SJCRH30 (cell line): Measurements from ENCODE around the gene PPARG. TPM values are rescaled to one million over a fixed set of nuclear protein-coding genes. Genes with fewer than 3 reads are reported as not detected.

Source experiments
- DNase-seq, 2 experiments: peaks; one replicate each; pipeline ENCODE4 v3.0.0-alpha.2; 2015 to 2020
- H3K27ac ChIP-seq: fragments of 250-450 bp; sonication (Bioruptor Pico); 2 replicates; pipeline ENCODE4 v1.5.1; 2020; ENCODE audit warnings: mild to moderate bottlenecking, moderate library complexity
- H3K27me3 ChIP-seq: fragments of 250-450 bp; sonication (Bioruptor Pico); 2 replicates; pipeline ENCODE4 v1.5.1; 2020; ENCODE audit warnings: mild to moderate bottlenecking, moderate library complexity
- H3K36me3 ChIP-seq: fragments of 250-450 bp; sonication (Bioruptor Pico); 2 replicates; pipeline ENCODE4 v1.5.1; 2020; ENCODE audit warnings: mild to moderate bottlenecking, moderate library complexity
- H3K4me1 ChIP-seq: fragments of 250-450 bp; sonication (Bioruptor Pico); 2 replicates; pipeline ENCODE4 v1.5.1; 2020; ENCODE audit warnings: mild to moderate bottlenecking, moderate library complexity
- H3K4me3 ChIP-seq: fragments of 250-450 bp; sonication (Bioruptor Pico); 2 replicates; pipeline ENCODE4 v1.5.1; 2020; ENCODE audit warnings: mild to moderate bottlenecking, moderate library complexity
- H3K9me3 ChIP-seq: fragments of 250-450 bp; sonication (Bioruptor Pico); replicated peaks from 2 replicates; pipeline ENCODE4 v1.5.1; 2020; ENCODE audit warnings: mild to moderate bottlenecking, moderate library complexity
- total RNA-seq: library from RNA; depleted of rRNA; stranded (reverse); fragments of >200 nt; shearing (Covaris generic); gene quantifications from 2 replicates; pipeline ENCODE4 v1.2.3, GENCODE V29; 2014

Gene PPARG
- total RNA-seq, 1 experiment from 2014 or later, result 0.06 TPM

GRCh38 chr3:12289524-12289923 is 654 bp downstream of the PPARG start:
- no peak overlapping the region for H3K4me3 ChIP-seq

GRCh38 chr3:12292770-12293169 is 3.9 kb downstream of the PPARG start:
- Histone ChIP-seq H3K27me3 (no peaks in the 10 kb centered on the region), H3K9me3 (no peaks in the 10 kb centered on the region), H3K4me1 (no peaks in the 10 kb centered on the region), H3K36me3 (no peaks in the 10 kb centered on the region), H3K4me3 (no peak overlapping the region), H3K27ac (no peak overlapping the region)
- DNase-seq, result no peak

More at GRCh38 chr3:12289524-12289923, 654 bp downstream of the PPARG start:
- DNase-seq, result no peak
- H3K36me3 ChIP-seq, result no peaks in the 10 kb centered on the region
- no peaks in the 10 kb centered on the region for H3K9me3 ChIP-seq
- no peak overlapping the region for H3K27ac ChIP-seq
- no peaks in the 10 kb centered on the region for H3K4me1 ChIP-seq
- H3K27me3 ChIP-seq, result no peaks in the 10 kb centered on the region

- Histone ChIP-seq H3K36me3 (no peaks in the 10 kb centered on the region), H3K27ac (no peak overlapping the region), H3K4me3 (no peak overlapping the region), H3K9me3 (no peaks in the 10 kb centered on the region), H3K27me3 (0 out of 2 replicates have a peak, but pooled peaks cover 2% of the 10 kb centered on the region), H3K4me1 (no peaks in the 10 kb centered on the region)
- DNase-seq, result no peak
Measured at GRCh38 chr3:12294885-12295580, 6.2 kb downstream of the PPARG start.

- Histone ChIP-seq H3K4me3 (no peak overlapping the region), H3K4me1 (no peaks in the 10 kb centered on the region), H3K9me3 (no peaks in the 10 kb centered on the region), H3K36me3 (no peaks in the 10 kb centered on the region), H3K27me3 (0 out of 2 replicates have a peak, but pooled peaks cover 3% of the 10 kb centered on the region), H3K27ac (no peak overlapping the region)
- DNase-seq, result no peak
Measured at GRCh38 chr3:12296511-12296910, 7.6 kb downstream of the PPARG start.

- H3K36me3 ChIP-seq, result no peaks in the 10 kb centered on the region
- H3K4me1 ChIP-seq, result no peaks in the 10 kb centered on the region
- no peak for DNase-seq
Measured at GRCh38 chr3:12299026-12299425, 10.2 kb downstream of the PPARG start.

GRCh38 chr3:12300137-12300536 is 11.3 kb downstream of the PPARG start:
- Histone ChIP-seq H3K27ac (no peak overlapping the region), H3K9me3 (no peaks in the 10 kb centered on the region), H3K4me1 (no peaks in the 10 kb centered on the region), H3K36me3 (no peaks in the 10 kb centered on the region), H3K27me3 (0 out of 2 replicates have a peak, but pooled peaks cover 3% of the 10 kb centered on the region), H3K4me3 (no peak overlapping the region)
- DNase-seq, result no peak

More at GRCh38 chr3:12299026-12299425, 10.2 kb downstream of the PPARG start:
- no peaks in the 10 kb centered on the region for H3K9me3 ChIP-seq
- 0 out of 2 replicates have a peak, but pooled peaks cover 3% of the 10 kb centered on the region for H3K27me3 ChIP-seq
- no peak overlapping the region for H3K27ac ChIP-seq
- no peak overlapping the region for H3K4me3 ChIP-seq

GRCh38 chr3:12301031-12301430 is 12.2 kb downstream of the PPARG start:
- no peak for DNase-seq
- Histone ChIP-seq H3K4me3 (no peak overlapping the region), H3K27ac (no peak overlapping the region), H3K4me1 (no peaks in the 10 kb centered on the region), H3K36me3 (no peaks in the 10 kb centered on the region), H3K27me3 (0 out of 2 replicates have a peak, but pooled peaks cover 3% of the 10 kb centered on the region), H3K9me3 (no peaks in the 10 kb centered on the region)

GRCh38 chr3:12301513-12301912 is 12.6 kb downstream of the PPARG start:
- Histone ChIP-seq H3K4me1 (no peaks in the 10 kb centered on the region), H3K4me3 (no peak overlapping the region), H3K9me3 (no peaks in the 10 kb centered on the region), H3K27ac (no peak overlapping the region), H3K27me3 (0 out of 2 replicates have a peak, but pooled peaks cover 3% of the 10 kb centered on the region), H3K36me3 (no peaks in the 10 kb centered on the region)
- no peak for DNase-seq

- H3K9me3 ChIP-seq, result no peaks in the 10 kb centered on the region
- 0 out of 2 replicates have a peak, but pooled peaks cover 3% of the 10 kb centered on the region for H3K27me3 ChIP-seq
- DNase-seq, result no peak
- no peaks in the 10 kb centered on the region for H3K4me1 ChIP-seq
- H3K36me3 ChIP-seq, result no peaks in the 10 kb centered on the region
- H3K4me3 ChIP-seq, result no peak overlapping the region
- no peak overlapping the region for H3K27ac ChIP-seq
Measured at GRCh38 chr3:12302564-12302963, 13.7 kb downstream of the PPARG start.

- Histone ChIP-seq H3K27ac (no peak overlapping the region), H3K4me3 (no peak overlapping the region), H3K36me3 (no peaks in the 10 kb centered on the region), H3K9me3 (no peaks in the 10 kb centered on the region), H3K27me3 (0 out of 2 replicates have a peak, but pooled peaks cover 3% of the 10 kb centered on the region), H3K4me1 (no peaks in the 10 kb centered on the region)
- no peak for DNase-seq
Measured at GRCh38 chr3:12303534-12303933, 14.7 kb downstream of the PPARG start.

GRCh38 chr3:12303993-12304392 is 15.1 kb downstream of the PPARG start:
- Histone ChIP-seq H3K36me3 (no peaks in the 10 kb centered on the region), H3K27me3 (0 out of 2 replicates have a peak, but pooled peaks cover 3% of the 10 kb centered on the region), H3K27ac (no peak overlapping the region), H3K9me3 (no peaks in the 10 kb centered on the region), H3K4me1 (no peaks in the 10 kb centered on the region), H3K4me3 (no peak overlapping the region)
- DNase-seq, result no peak

GRCh38 chr3:12307136-12307535 is 18.3 kb downstream of the PPARG start:
- no peak overlapping the region for H3K27ac ChIP-seq
- no peaks in the 10 kb centered on the region for H3K36me3 ChIP-seq
- no peaks in the 10 kb centered on the region for H3K4me1 ChIP-seq
- no peaks in the 10 kb centered on the region for H3K9me3 ChIP-seq
- H3K27me3 ChIP-seq, result peaks cover 2% of the 10 kb centered on the region; the same call in 1 of the 2 replicates
- H3K4me3 ChIP-seq, result no peak overlapping the region
- DNase-seq, result no peak

- H3K4me1 ChIP-seq, result no peaks in the 10 kb centered on the region
- no peak overlapping the region for H3K27ac ChIP-seq
- H3K9me3 ChIP-seq, result no peaks in the 10 kb centered on the region
- H3K4me3 ChIP-seq, result no peak overlapping the region
- peaks cover 2% of the 10 kb centered on the region; the same call in 1 of the 2 replicates for H3K27me3 ChIP-seq
- H3K36me3 ChIP-seq, result no peaks in the 10 kb centered on the region
- DNase-seq, result no peak
Measured at GRCh38 chr3:12308517-12308916, 19.6 kb downstream of the PPARG start.

GRCh38 chr3:12309716-12310115 is 20.8 kb downstream of the PPARG start:
- Histone ChIP-seq H3K4me3 (no peak overlapping the region), H3K4me1 (no peaks in the 10 kb centered on the region), H3K9me3 (no peaks in the 10 kb centered on the region), H3K27ac (no peak overlapping the region), H3K27me3 (peaks cover 2% of the 10 kb centered on the region; the same call in 1 of the 2 replicates), H3K36me3 (no peaks in the 10 kb centered on the region)
- DNase-seq, result no peak

GRCh38 chr3:12312010-12312409 is 23.1 kb downstream of the PPARG start:
- no peak overlapping the region for H3K27ac ChIP-seq
- H3K36me3 ChIP-seq, result no peaks in the 10 kb centered on the region
- DNase-seq, result no peak
- H3K9me3 ChIP-seq, result no peaks in the 10 kb centered on the region
- H3K4me1 ChIP-seq, result no peaks in the 10 kb centered on the region
- H3K27me3 ChIP-seq, result peaks cover 4% of the 10 kb centered on the region
- no peak overlapping the region for H3K4me3 ChIP-seq

GRCh38 chr3:12313519-12313918 is 24.6 kb downstream of the PPARG start:
- Histone ChIP-seq H3K36me3 (no peaks in the 10 kb centered on the region), H3K4me1 (no peaks in the 10 kb centered on the region), H3K4me3 (no peak overlapping the region), H3K9me3 (no peaks in the 10 kb centered on the region), H3K27me3 (peaks cover 10% of the 10 kb centered on the region), H3K27ac (no peak overlapping the region)
- DNase-seq, result no peak
